GM12801 (cell line): ENCODE measurements around the gene PAPPA2.

Source experiments
- TF ChIP-seq, protein P1 (sequence below): IDR thresholded peaks from one replicate; pipeline ENCODE4 v1.5.1; 2011; ENCODE audit warnings: control low read depth; ENCODE audit not compliant: insufficient read length; ENCODE audit errors: extremely low read depth

The PAPPA2 gene

GRCh38 chr1:176869577-176869976, 406.6 kb downstream of the PAPPA2 start:
- TF ChIP-seq, protein P1, sequence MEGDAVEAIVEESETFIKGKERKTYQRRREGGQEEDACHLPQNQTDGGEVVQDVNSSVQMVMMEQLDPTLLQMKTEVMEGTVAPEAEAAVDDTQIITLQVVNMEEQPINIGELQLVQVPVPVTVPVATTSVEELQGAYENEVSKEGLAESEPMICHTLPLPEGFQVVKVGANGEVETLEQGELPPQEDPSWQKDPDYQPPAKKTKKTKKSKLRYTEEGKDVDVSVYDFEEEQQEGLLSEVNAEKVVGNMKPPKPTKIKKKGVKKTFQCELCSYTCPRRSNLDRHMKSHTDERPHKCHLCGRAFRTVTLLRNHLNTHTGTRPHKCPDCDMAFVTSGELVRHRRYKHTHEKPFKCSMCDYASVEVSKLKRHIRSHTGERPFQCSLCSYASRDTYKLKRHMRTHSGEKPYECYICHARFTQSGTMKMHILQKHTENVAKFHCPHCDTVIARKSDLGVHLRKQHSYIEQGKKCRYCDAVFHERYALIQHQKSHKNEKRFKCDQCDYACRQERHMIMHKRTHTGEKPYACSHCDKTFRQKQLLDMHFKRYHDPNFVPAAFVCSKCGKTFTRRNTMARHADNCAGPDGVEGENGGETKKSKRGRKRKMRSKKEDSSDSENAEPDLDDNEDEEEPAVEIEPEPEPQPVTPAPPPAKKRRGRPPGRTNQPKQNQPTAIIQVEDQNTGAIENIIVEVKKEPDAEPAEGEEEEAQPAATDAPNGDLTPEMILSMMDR, result no peak

DNA sequence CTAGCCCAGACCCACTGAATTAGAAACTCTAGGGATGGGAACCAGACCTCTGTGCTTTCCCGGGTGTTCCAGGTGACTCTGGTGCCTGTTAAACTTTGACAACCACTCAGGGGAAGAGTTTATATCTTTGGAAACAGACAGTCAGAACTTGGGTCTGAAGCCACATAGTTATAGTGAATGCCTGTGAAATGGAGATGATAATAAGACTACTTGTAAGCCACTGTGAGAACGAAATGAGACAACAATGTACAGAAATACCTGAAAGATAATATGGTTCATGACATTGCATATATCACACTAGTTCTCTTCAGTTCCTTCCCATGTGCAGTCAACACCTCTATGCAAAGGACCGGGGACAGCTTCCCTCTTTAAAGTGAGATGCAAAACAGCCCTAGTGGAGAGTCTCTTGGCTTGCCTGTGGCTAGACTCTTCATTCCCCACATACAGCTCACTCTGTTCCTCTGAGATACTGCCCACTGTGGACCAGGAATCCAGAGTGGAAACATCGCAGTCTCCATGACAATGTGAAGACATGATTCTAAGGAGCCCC, 414.1 kb downstream of the PAPPA2 start:
- TF ChIP-seq, protein P1, result no peak

DNA sequence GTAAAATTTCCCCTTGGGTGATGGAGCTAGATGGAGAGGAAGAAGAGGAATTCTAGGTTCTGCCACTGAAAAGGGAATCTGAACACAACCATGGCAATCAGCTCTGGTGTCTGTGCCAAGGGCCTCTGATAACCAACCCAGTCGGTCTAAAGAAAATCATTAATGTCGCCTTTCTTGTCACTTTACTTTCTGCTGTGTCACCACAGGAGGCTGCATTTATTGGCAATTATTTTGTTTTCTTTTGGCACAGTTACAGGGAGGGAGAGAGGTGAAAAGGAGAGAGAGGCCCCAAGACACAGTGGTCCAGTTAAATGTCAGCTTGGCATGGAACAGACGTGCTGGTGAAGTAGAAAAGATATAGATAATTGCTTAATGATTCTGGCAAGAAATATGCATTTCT, 414.6 kb downstream of the PAPPA2 start:
- TF ChIP-seq, protein P1, result no peak

- TF ChIP-seq, protein P1, result no peak
Observed at GRCh38 chr1:176878750-176879536, 416.0 kb downstream of the PAPPA2 start.

DNA sequence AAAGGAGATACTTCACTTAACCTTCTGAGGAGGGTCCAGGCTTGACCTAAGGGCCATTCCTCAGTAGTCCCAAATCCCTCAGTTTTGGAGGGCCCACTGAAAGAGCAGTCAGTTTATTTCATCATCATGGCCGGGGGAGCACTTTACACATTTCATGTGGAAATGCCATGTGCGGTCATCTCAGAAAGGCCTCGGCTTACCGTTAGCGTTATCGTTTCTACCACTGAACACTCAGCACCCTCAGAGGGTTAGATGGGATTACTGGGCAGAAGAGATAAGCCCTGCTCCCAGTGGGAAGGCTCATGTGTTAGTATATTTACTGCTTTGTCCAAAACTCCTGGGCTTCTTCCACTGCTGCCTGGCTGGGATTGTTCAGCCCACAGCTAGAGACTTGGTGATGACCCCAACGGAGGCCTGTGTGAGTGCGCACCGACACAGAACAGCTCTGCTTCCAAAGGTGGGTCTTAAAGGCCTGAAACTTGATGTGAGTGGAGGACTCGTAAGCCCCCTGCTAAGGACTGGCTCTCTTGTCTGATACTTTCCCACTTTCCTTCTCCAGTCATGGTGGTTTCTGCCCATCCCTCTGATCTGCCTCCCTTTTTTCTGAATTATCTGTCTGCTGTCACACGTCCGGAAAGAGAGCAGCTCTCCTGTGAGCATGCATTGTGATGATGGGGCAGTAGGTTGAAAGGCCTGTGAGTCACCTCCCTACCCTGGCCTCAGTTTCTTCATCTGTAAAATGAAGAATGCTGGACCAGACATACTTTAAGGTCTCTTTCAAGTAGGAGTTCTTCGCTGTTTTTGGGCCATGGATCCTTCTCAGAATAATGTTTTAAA, 417.0 kb downstream of the PAPPA2 start:
- TF ChIP-seq, protein P1, result no peak

- TF ChIP-seq, protein P1, result no peak
Observed at GRCh38 chr1:176880955-176881595, 418.1 kb downstream of the PAPPA2 start.

DNA sequence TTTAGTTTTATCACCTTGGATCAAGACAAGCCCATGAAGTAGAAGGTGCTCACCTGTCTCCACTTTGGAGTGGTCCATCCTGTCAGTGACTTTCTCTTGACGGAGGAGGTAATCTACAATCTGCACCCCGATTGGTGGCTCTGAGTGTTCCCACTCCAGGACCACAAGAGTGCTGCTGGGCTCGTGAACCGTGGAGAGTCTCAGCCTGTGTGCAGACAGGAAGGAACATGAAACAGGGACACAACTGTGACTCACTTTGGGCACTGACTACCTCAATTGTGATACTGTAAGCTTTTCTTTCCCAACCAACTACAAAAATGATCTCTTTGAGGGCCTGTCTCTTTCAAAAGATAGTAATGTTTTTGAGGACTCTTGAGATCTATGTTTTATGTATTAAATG, 421.3 kb downstream of the PAPPA2 start:
- TF ChIP-seq, protein P1, result no peak
